HEK293 (cell line): ENCODE results near the gene SMARCB1.

Experiments used
- CTCF ChIP-seq: fragments of 450-650 bp; formaldehyde crosslinking; IDR thresholded peaks from 2 replicates; pipeline ENCODE4 v1.5.1; 2016; ENCODE audit warnings: missing biosample characterization, missing genetic modification characterization
- ZBTB1 ChIP-seq: fragments of 450-650 bp; formaldehyde crosslinking; IDR thresholded peaks from 2 replicates; pipeline ENCODE4 v1.5.1; 2016; ENCODE audit warnings: missing biosample characterization, missing genetic modification characterization
- ZBTB7A ChIP-seq: fragments of 450-650 bp; formaldehyde crosslinking; IDR thresholded peaks from 2 replicates; pipeline ENCODE4 v1.5.1; 2016; ENCODE audit warnings: low read depth, missing biosample characterization, missing genetic modification characterization
- ZFP41 ChIP-seq: fragments of 450-650 bp; formaldehyde crosslinking; IDR thresholded peaks from 2 replicates; pipeline ENCODE4 v1.5.1; 2016; ENCODE audit warnings: missing biosample characterization, missing genetic modification characterization, borderline replicate concordance
- ZNF571 ChIP-seq: fragments of 450-650 bp; formaldehyde crosslinking; IDR thresholded peaks from 2 replicates; pipeline ENCODE4 v1.5.0; 2017; ENCODE audit warnings: missing biosample characterization, missing genetic modification characterization

DNA sequence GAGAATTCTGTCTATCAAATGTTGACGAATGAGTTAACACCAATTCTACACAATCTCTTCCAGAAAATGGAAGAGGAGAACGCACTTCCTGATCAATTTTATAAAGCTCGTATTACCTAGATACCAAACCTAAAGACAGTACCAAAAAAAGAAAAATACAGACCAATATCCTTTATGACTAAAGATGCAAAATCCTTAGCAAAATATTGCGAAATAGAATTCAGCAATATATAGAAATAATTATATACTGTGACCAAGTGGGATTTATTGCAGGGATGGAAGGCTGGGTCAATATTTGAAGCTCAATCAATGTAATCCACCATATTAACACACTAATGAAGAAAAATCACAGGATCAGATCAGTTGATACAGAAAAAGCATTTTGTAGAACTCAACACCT is 25.6 kb downstream of the SMARCB1 start:
- TF ChIP-seq ZFP41 (tag by site-specific recombination): no peak
- TF ChIP-seq ZBTB7A: no peak
- TF ChIP-seq CTCF (tag by site-specific recombination): no peak
- TF ChIP-seq ZNF571 (tag by site-specific recombination): no peak
- no peak for TF ChIP-seq ZBTB1 (tag by site-specific recombination)
